WI38 (cell line): ENCODE measurements around the gene GRM4.
"Not testable (repeated sequence)": the region's sequence is repeated elsewhere in the genome, so short reads cannot be mapped to it uniquely, and the experiment has no call there.

Experiments
- H3K4me3 ChIP-seq: 2 replicates; pipeline ENCODE4 v1.5.1; 2011; ENCODE audit warnings: low read depth, mild to moderate bottlenecking, control low read depth, low read length
- TF ChIP-seq, protein P1 (sequence below): IDR thresholded peaks from 2 replicates; pipeline ENCODE4 v1.5.1; 2012; ENCODE audit warnings: low read depth, mild to moderate bottlenecking, control low read depth, low read length

Gene GRM4

DNA sequence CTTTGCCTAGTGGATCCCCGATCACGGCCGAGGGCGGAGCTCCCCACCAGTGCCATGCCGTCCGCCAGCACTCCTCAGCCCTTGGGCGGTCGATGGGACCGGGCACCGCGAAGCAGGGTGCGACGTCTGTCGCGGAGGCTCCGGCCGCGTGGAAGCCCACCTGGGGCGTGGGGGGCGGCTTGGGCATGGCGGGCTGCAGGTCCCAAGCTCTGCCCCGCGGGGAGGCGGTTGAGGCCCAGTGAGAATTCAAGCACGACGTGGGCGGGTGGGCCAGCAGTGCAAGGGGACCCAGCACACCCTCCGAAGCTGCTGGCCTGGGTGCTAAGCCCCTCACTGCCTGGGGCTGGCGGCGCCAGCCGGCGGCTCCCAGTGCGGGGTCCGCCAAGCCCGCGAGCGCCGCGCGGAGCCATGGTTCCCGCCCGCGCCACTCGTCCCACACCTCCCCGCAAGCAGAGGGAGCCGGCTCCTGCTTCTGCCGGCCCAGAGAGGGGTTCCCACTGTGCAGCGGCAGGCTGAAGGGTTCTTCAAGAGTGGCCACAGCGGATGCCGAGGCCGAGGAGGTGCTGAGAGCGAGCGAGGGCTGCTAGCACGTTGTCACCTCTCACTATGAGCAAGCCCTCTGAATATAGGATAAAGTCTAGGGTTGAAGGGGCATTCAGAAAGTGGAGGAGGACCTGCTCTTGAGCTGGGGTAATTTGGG lies 128.6 kb downstream of the GRM4 start:
- TF ChIP-seq, protein P1, sequence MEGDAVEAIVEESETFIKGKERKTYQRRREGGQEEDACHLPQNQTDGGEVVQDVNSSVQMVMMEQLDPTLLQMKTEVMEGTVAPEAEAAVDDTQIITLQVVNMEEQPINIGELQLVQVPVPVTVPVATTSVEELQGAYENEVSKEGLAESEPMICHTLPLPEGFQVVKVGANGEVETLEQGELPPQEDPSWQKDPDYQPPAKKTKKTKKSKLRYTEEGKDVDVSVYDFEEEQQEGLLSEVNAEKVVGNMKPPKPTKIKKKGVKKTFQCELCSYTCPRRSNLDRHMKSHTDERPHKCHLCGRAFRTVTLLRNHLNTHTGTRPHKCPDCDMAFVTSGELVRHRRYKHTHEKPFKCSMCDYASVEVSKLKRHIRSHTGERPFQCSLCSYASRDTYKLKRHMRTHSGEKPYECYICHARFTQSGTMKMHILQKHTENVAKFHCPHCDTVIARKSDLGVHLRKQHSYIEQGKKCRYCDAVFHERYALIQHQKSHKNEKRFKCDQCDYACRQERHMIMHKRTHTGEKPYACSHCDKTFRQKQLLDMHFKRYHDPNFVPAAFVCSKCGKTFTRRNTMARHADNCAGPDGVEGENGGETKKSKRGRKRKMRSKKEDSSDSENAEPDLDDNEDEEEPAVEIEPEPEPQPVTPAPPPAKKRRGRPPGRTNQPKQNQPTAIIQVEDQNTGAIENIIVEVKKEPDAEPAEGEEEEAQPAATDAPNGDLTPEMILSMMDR: no peak
- no peak overlapping the region for H3K4me3 ChIP-seq

DNA sequence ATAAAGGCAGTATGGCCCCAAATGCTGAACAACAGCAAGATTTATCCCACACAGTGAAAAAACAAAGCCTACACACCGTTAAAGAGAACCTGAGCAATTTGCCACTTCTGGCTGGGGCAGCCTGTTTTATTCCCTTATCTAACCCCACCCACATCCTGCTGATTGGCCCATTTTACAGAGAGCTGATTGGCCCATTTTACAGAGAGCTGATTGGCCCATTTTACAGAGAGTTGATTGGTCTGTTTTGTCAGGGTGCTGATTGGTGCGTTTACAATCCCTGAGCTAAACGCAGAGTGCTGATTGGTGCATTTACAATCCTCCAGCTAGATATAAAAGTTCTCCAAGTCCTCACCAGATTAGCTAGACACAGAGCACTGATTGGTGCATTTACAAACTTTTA lies 129.3 kb downstream of the GRM4 start:
- H3K4me3 ChIP-seq: not testable (repeated sequence)

DNA sequence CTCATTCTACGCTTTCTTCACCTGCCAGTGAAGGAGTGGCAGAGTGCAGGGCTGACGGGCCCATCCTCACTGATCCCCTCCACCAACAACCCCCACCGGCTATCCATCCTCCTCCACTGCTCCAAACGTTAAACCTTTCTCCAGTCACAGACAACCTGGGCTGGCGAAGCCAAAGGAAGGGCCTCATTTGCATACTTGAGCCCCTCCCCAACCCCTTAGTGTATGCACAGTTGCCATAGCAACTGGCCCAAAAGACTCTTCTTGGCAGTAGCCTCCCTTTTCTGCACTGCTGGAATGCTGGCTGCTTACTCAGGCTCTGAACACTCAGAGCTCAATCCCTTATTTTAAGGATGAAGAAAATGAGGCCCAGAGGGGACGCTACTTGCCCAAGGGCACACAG lies 130.3 kb downstream of the GRM4 start:
- TF ChIP-seq, protein P1: no peak
- no peak overlapping the region for H3K4me3 ChIP-seq

DNA sequence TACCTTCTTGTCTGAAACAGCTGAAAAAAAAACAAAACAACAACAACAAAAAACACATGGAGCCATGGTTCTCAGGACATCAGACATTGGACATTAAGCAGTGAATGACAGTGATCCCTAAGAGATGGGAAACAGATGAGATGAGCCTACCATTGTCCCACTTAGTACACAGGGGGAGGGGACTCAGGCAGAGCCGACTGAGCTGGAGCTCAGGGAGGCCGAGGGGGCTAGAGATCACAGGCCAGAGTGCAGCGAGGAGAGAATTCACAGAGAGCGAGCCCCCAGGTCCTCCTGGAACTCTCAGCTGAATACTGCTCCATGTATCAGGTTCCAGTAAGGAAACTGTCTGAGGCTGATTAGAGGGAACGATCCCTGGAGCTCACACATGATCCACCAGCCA lies 134.6 kb downstream of the GRM4 start:
- H3K4me3 ChIP-seq: no peak overlapping the region

DNA sequence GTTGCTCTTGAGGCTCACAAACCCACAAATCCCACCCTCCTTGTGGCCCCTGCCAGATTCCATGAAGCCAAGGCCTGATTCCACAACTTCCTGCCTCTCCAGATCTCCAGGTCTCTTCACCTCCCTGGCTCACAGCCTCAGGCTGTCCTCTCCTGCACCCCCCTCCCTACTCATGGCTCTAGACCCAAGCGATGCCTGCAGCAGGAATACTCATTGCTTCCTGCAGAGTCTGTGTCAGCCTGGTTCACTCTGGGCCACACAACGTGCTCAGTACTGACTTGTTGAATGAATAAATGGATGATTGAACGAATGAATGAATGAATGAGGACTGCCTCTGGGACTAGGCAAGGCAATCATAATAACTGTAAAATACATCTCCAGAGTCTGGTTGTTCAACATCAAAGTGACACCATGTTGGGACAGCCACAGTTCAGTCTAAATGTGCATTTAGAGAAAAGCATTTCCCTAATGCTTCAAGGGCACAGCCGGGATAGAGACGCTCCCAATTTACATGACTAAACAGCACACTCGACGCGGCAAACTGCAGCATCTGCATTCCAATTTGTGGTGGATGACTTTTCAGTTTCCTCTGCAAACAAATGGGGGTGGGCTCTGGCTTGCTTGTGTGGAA lies 139.9 kb downstream of the GRM4 start:
- no peak overlapping the region for H3K4me3 ChIP-seq
- TF ChIP-seq, protein P1: no peak

More for the DNA sequence above, 134.6 kb downstream of the GRM4 start:
- TF ChIP-seq, protein P1: no peak

DNA sequence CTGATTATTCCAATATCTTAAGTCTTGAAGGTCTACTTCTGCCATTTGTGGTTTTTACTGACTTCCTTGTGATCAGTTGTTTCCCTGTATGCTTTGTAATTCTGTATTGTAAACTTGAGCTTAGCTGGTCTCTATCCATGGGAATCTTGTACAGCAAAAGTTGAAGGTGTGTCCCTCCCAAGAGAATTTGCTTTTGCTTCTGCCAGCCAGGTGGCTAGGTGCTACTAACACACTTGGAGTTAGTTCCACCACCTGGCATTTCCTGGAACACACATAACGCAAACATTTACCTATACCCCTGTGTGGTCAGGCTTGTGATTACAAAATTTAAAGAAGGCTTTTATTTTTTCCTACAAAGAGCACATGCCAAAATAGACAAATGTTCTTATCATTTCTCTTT lies 141.2 kb downstream of the GRM4 start:
- TF ChIP-seq, protein P1: no peak
- no peak overlapping the region for H3K4me3 ChIP-seq

DNA sequence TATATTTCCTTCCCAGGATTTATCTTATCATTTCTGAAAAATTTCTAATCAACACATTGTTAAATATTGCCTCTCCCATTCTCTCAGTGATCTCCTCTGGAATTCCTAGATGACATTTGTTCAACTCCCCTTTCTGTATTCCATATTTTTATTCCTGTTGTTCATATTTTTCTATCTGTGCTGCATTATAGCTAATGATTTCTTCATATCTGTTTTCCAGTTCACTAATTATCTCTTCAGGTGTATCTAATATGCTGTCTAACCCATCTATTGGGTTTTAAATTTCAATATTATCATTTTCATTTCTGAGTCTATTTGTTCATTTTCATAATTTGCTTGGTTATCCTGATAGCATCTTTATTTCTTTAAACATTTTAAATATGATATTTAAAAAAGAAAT lies 141.9 kb downstream of the GRM4 start:
- TF ChIP-seq, protein P1: no peak
- H3K4me3 ChIP-seq: no peak overlapping the region
